ENCODE data around the gene CH25H.

Gene CH25H

DNA sequence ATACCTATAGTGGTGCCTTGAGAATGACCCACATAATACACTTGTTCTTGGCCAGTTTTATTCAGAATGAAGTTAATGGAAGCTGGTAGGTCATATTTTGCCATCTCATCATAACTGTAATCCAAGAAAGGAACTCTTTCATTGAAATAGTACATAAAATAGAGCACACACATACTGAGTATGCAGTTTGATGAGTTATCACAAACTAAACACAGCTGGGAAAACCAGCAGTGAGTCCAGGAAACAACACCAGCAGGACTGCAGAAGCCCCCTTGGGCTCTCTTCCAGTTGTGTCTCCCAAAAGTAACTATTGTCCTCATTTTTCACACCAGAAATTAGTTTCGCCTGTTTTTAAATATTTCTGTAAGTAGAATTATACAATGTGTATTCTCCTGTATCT is 19.8 kb upstream of the CH25H start:
- H3K9ac ChIP-seq (ENCODE audit: low read length) = no peak overlapping the region
- no peaks in the 10 kb centered on the region for H3K4me1 ChIP-seq (ENCODE audit: insufficient read depth, low read length)
- H3K36me3 ChIP-seq (ENCODE audit: insufficient read depth, low read length) = peaks cover 16% of the 10 kb centered on the region
- no peak overlapping the region for H3K27ac ChIP-seq (ENCODE audit: low read depth, low read length)
- no peaks in the 10 kb centered on the region for H3K9me3 ChIP-seq (ENCODE audit: low read length)
- no peak overlapping the region for H3K4me3 ChIP-seq (ENCODE audit: low read depth in 1 of 2, low read length in 2 of 2)
- no peaks in the 10 kb centered on the region for H3K27me3 ChIP-seq (ENCODE audit: control insufficient read depth in 1 of 2, insufficient read depth in 2 of 2, low read length in 2 of 2)

- Histone ChIP-seq H3K4me3 (ENCODE audit: low read depth in 1 of 2, low read length in 2 of 2) (no peak overlapping the region), H3K9me3 (ENCODE audit: low read length) (no peaks in the 10 kb centered on the region), H3K27me3 (ENCODE audit: control insufficient read depth in 1 of 2, insufficient read depth in 2 of 2, low read length in 2 of 2) (no peaks in the 10 kb centered on the region), H3K36me3 (ENCODE audit: insufficient read depth, low read length) (peaks cover 21% of the 10 kb centered on the region), H3K4me1 (ENCODE audit: insufficient read depth, low read length) (no peaks in the 10 kb centered on the region), H3K9ac (ENCODE audit: low read length) (no peak overlapping the region), H3K27ac (ENCODE audit: low read depth, low read length) (no peak overlapping the region)
Measured at GRCh38 chr10:89224739-89225443, 17.8 kb upstream of the CH25H start.

- Histone ChIP-seq H3K4me3 (ENCODE audit: low read depth in 1 of 2, low read length in 2 of 2) (no peak overlapping the region), H3K27ac (ENCODE audit: low read depth, low read length) (no peak overlapping the region), H3K36me3 (ENCODE audit: insufficient read depth, low read length) (peaks cover 10% of the 10 kb centered on the region), H3K9ac (ENCODE audit: low read length) (no peak overlapping the region), H3K4me1 (ENCODE audit: insufficient read depth, low read length) (peaks cover 7% of the 10 kb centered on the region), H3K27me3 (ENCODE audit: control insufficient read depth in 1 of 2, insufficient read depth in 2 of 2, low read length in 2 of 2) (no peaks in the 10 kb centered on the region), H3K9me3 (ENCODE audit: low read length) (no peaks in the 10 kb centered on the region)
Measured at GRCh38 chr10:89221919-89222318, 14.8 kb upstream of the CH25H start.

GRCh38 chr10:89219513-89220218 is 12.5 kb upstream of the CH25H start:
- Histone ChIP-seq H3K9me3 (ENCODE audit: low read length) (no peaks in the 10 kb centered on the region), H3K36me3 (ENCODE audit: insufficient read depth, low read length) (peaks cover 7% of the 10 kb centered on the region), H3K27ac (ENCODE audit: low read depth, low read length) (no peak overlapping the region), H3K4me3 (ENCODE audit: low read depth in 1 of 2, low read length in 2 of 2) (no peak overlapping the region), H3K9ac (ENCODE audit: low read length) (no peak overlapping the region), H3K27me3 (ENCODE audit: control insufficient read depth in 1 of 2, insufficient read depth in 2 of 2, low read length in 2 of 2) (no peaks in the 10 kb centered on the region), H3K4me1 (ENCODE audit: insufficient read depth, low read length) (peaks cover 7% of the 10 kb centered on the region)

DNA sequence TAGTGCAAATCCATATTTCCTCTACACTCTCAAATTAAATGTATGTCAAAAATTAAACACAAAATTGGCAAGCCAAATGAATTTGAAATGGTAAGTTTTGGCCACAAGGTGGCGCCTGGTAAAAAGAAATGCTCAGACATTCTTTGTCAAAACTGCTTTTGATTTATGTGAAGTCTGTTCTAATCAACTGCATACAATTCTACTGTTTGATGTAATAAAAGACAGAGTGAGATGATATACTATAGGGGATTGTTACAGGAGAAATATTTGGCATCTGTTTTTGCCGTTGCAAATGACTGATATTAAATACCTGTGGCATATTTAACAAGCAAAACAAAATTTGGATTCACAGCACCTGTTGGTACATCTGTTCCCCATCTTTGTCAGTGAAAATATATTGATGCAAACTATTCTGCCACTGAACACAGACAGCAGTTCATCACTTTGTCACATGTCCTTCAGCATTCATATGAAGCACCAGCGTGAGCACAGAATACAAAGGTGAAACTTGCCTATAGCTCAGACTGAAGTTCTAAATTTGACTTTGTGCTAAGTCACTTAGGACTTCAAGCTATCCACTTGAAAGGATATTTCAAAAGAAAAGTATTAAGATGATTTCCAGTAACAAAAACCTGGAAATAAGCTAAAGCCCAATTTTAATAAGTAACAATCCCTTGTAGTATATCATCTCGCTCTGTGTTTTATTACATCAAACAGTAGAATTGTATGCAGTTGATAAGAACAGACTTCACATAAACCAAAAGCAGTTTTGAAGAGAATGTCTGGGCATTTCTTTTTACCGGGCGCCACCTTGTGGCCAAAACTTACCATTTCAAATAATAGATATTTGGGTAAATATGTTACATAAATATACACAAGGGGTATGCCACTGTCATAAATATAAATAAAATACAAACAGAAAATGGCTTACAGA is 10.2 kb upstream of the CH25H start:
- no peak overlapping the region for H3K9ac ChIP-seq (ENCODE audit: low read length)
- peaks cover 11% of the 10 kb centered on the region for H3K4me1 ChIP-seq (ENCODE audit: insufficient read depth, low read length)
- H3K4me3 ChIP-seq (ENCODE audit: low read depth in 1 of 2, low read length in 2 of 2) = no peak overlapping the region
- no peaks in the 10 kb centered on the region for H3K9me3 ChIP-seq (ENCODE audit: low read length)
- H3K27ac ChIP-seq (ENCODE audit: low read depth, low read length) = no peak overlapping the region
- peaks cover 13% of the 10 kb centered on the region for H3K36me3 ChIP-seq (ENCODE audit: insufficient read depth, low read length)
- H3K27me3 ChIP-seq (ENCODE audit: control insufficient read depth in 1 of 2, insufficient read depth in 2 of 2, low read length in 2 of 2) = no peaks in the 10 kb centered on the region

- no peaks in the 10 kb centered on the region for H3K9me3 ChIP-seq (ENCODE audit: low read length)
- H3K4me3 ChIP-seq (ENCODE audit: low read depth in 1 of 2, low read length in 2 of 2) = no peak overlapping the region
- H3K9ac ChIP-seq (ENCODE audit: low read length) = no peak overlapping the region
- peaks cover 11% of the 10 kb centered on the region for H3K4me1 ChIP-seq (ENCODE audit: insufficient read depth, low read length)
- H3K36me3 ChIP-seq (ENCODE audit: insufficient read depth, low read length) = peaks cover 13% of the 10 kb centered on the region
- H3K27ac ChIP-seq (ENCODE audit: low read depth, low read length) = no peak overlapping the region
- H3K27me3 ChIP-seq (ENCODE audit: control insufficient read depth in 1 of 2, insufficient read depth in 2 of 2, low read length in 2 of 2) = no peaks in the 10 kb centered on the region
Measured at GRCh38 chr10:89216056-89216455, 8.9 kb upstream of the CH25H start.

GRCh38 chr10:89215511-89215910 is 8.4 kb upstream of the CH25H start:
- Histone ChIP-seq H3K27me3 (ENCODE audit: control insufficient read depth in 1 of 2, insufficient read depth in 2 of 2, low read length in 2 of 2) (no peaks in the 10 kb centered on the region), H3K36me3 (ENCODE audit: insufficient read depth, low read length) (peaks cover 12% of the 10 kb centered on the region), H3K4me1 (ENCODE audit: insufficient read depth, low read length) (peaks cover 11% of the 10 kb centered on the region), H3K9ac (ENCODE audit: low read length) (no peak overlapping the region), H3K27ac (ENCODE audit: low read depth, low read length) (no peak overlapping the region), H3K4me3 (ENCODE audit: low read depth in 1 of 2, low read length in 2 of 2) (no peak overlapping the region), H3K9me3 (ENCODE audit: low read length) (no peaks in the 10 kb centered on the region)

GRCh38 chr10:89214566-89215165 is 7.5 kb upstream of the CH25H start:
- Histone ChIP-seq H3K27ac (ENCODE audit: low read depth, low read length) (no peak overlapping the region), H3K4me3 (ENCODE audit: low read depth in 1 of 2, low read length in 2 of 2) (no peak overlapping the region)

GRCh38 chr10:89213191-89213808 is 6.2 kb upstream of the CH25H start:
- Histone ChIP-seq H3K27ac (ENCODE audit: low read depth, low read length) (no peak overlapping the region), H3K9ac (ENCODE audit: low read length) (no peak overlapping the region), H3K9me3 (ENCODE audit: low read length) (no peaks in the 10 kb centered on the region), H3K4me3 (ENCODE audit: low read depth in 1 of 2, low read length in 2 of 2) (no peak overlapping the region), H3K36me3 (ENCODE audit: insufficient read depth, low read length) (peaks cover 7% of the 10 kb centered on the region), H3K4me1 (ENCODE audit: insufficient read depth, low read length) (peaks cover 12% of the 10 kb centered on the region), H3K27me3 (ENCODE audit: control insufficient read depth in 1 of 2, insufficient read depth in 2 of 2, low read length in 2 of 2) (peaks cover 5 to 8% of the 10 kb centered on the region in 2 donors)

More at GRCh38 chr10:89214566-89215165, 7.5 kb upstream of the CH25H start:
- Histone ChIP-seq H3K27me3 (ENCODE audit: control insufficient read depth in 1 of 2, insufficient read depth in 2 of 2, low read length in 2 of 2) (no peaks in the 10 kb centered on the region), H3K36me3 (ENCODE audit: insufficient read depth, low read length) (peaks cover 7% of the 10 kb centered on the region), H3K9me3 (ENCODE audit: low read length) (no peaks in the 10 kb centered on the region), H3K9ac (ENCODE audit: low read length) (no peak overlapping the region), H3K4me1 (ENCODE audit: insufficient read depth, low read length) (peaks cover 11% of the 10 kb centered on the region)

GRCh38 chr10:89210794-89211425 is 3.8 kb upstream of the CH25H start:
- Histone ChIP-seq H3K36me3 (ENCODE audit: insufficient read depth, low read length) (peaks cover 7% of the 10 kb centered on the region), H3K9me3 (ENCODE audit: low read length) (no peaks in the 10 kb centered on the region), H3K4me1 (ENCODE audit: insufficient read depth, low read length) (peaks cover 18% of the 10 kb centered on the region), H3K4me3 (ENCODE audit: low read depth in 1 of 2, low read length in 2 of 2) (no peak overlapping the region), H3K9ac (ENCODE audit: low read length) (no peak overlapping the region), H3K27ac (ENCODE audit: low read depth, low read length) (no peak overlapping the region), H3K27me3 (ENCODE audit: control insufficient read depth in 1 of 2, insufficient read depth in 2 of 2, low read length in 2 of 2) (peaks cover 19 to 20% of the 10 kb centered on the region in 2 donors)
